HepG2 (cell line): ENCODE data around the gene IQCC. TPM values are rescaled to one million over a fixed set of nuclear protein-coding genes. Genes with fewer than 3 reads are reported as not detected.

Source experiments
- ATF1 ChIP-seq: IDR thresholded peaks from 2 replicates; pipeline ENCODE4 v1.6.1; 2016; ENCODE audit warnings: mild to moderate bottlenecking, control low read depth
- EP300 ChIP-seq, 3 experiments: sonication (generic) in 1 of 3; formaldehyde crosslinking in 1 of 3; IDR thresholded peaks; 2 replicates each; pipeline versions ENCODE4 v1.5.1 to v1.6.1; 2011 to 2020; ENCODE audit warnings: low read depth in 2 of 3, low read length in 2 of 3, borderline replicate concordance in 1 of 3, improper control_type of control experiment in 1 of 3, mild to moderate bottlenecking in 1 of 3, missing genetic modification reagents in 1 of 3, moderate library complexity in 1 of 3
- GATA4 ChIP-seq: sonication (generic); IDR thresholded peaks from 2 replicates; pipeline ENCODE4 v1.6.1; 2016; ENCODE audit warnings: antibody characterized with exemption, low read depth, borderline replicate concordance
- KAT2B ChIP-seq: fragments of 150-350 bp; IDR thresholded peaks from 2 replicates; pipeline ENCODE4 v1.6.1; 2014; ENCODE audit warnings: low read depth, low read length, borderline replicate concordance
- PAX8 ChIP-seq: sonication (generic); formaldehyde crosslinking; IDR thresholded peaks from 2 replicates; pipeline ENCODE4 v1.8.0; 2022; ENCODE audit warnings: mild to moderate bottlenecking, missing genetic modification reagents, borderline replicate concordance
- PBX3 ChIP-seq: sonication (generic); formaldehyde crosslinking; IDR thresholded peaks from 2 replicates; pipeline ENCODE4 v1.8.1; 2023; ENCODE audit warnings: missing genetic modification reagents, inconsistent platforms, borderline replicate concordance
- POLR2G ChIP-seq: fragments of 200-400 bp; formaldehyde crosslinking; IDR thresholded peaks from 2 replicates; pipeline ENCODE4 v1.6.1; 2018; ENCODE audit warnings: mild to moderate bottlenecking, low read depth, low read length, moderate library complexity
- RXRB ChIP-seq: IDR thresholded peaks from 2 replicates; pipeline ENCODE4 v1.6.1; 2016; ENCODE audit warnings: borderline replicate concordance, missing genetic modification reagents, missing compliant biosample characterization
- SIX1 ChIP-seq: sonication (generic); formaldehyde crosslinking; IDR thresholded peaks from 2 replicates; pipeline ENCODE4 v1.4.0; 2020; ENCODE audit warnings: missing genetic modification reagents, borderline replicate concordance
- WIZ ChIP-seq: sonication (generic); formaldehyde crosslinking; IDR thresholded peaks from 2 replicates; pipeline ENCODE4 v1.5.1; 2020; ENCODE audit warnings: mild to moderate bottlenecking, missing genetic modification reagents
- ZFP82 ChIP-seq: sonication (generic); formaldehyde crosslinking; IDR thresholded peaks from 2 replicates; pipeline ENCODE4 v1.5.1; 2020; ENCODE audit warnings: mild to moderate bottlenecking, missing genetic modification reagents, borderline replicate concordance
- ZNF543 ChIP-seq: sonication (generic); formaldehyde crosslinking; IDR thresholded peaks from 2 replicates; pipeline ENCODE4 v1.4.0; 2020; ENCODE audit warnings: mild to moderate bottlenecking, missing genetic modification reagents
- ZNF747 ChIP-seq: sonication (generic); formaldehyde crosslinking; IDR thresholded peaks from 2 replicates; pipeline ENCODE4 v1.8.1; 2023; ENCODE audit warnings: missing genetic modification reagents, mild to moderate bottlenecking, borderline replicate concordance
- ZZZ3 ChIP-seq: sonication (generic); formaldehyde crosslinking; IDR thresholded peaks from 2 replicates; pipeline ENCODE4 v1.4.0; 2020; ENCODE audit warnings: missing genetic modification reagents, mild to moderate bottlenecking, borderline replicate concordance
- polyA plus RNA-seq, 8 experiments: library from polyadenylated mRNA; depleted of rRNA in 3 of 8; stranded (reverse) in 7 of 8; unstranded in 1 of 8; fragments of >200 nt; fragmentation: Illumina TruSeq in 4 of 8; extraction: Trizol in 4 of 8; gene quantifications; 2 replicates each; pipeline versions ENCODE4 v1.2.1 to v1.2.3, GENCODE V29; 2011 to 2016; ENCODE audit warnings: low read depth in 4 of 8, missing spikeins in 1 of 8, mixed read lengths in 1 of 8; ENCODE audit not compliant: insufficient read depth in 1 of 8
- total RNA-seq, 5 experiments: library from RNA; depleted of rRNA; stranded (reverse); fragments of >200 nt; fragmentation: Illumina TruSeq; extraction: Trizol; gene quantifications; 2 replicates each; pipeline ENCODE4 v1.2.3, GENCODE V29; 2016; ENCODE audit warnings: low read depth in 1 of 5
- TF ChIP-seq, protein P1 (sequence below): sonication (generic); formaldehyde crosslinking; IDR thresholded peaks from 2 replicates; pipeline ENCODE4 v1.5.0; 2020; ENCODE audit warnings: missing genetic modification reagents
- TF ChIP-seq, protein P2 (sequence below): sonication (generic); formaldehyde crosslinking; IDR thresholded peaks from 2 replicates; pipeline ENCODE4 v1.8.1; 2023; ENCODE audit warnings: missing genetic modification reagents, mild to moderate bottlenecking, borderline replicate concordance
- TF ChIP-seq, protein P3 (sequence below): sonication (generic); formaldehyde crosslinking; IDR thresholded peaks from 2 replicates; pipeline ENCODE4 v1.4.0; 2020; ENCODE audit warnings: missing genetic modification reagents
- TF ChIP-seq, protein P4 (sequence below): sonication (generic); formaldehyde crosslinking; IDR thresholded peaks from 2 replicates; pipeline ENCODE4 v1.8.1; 2023; ENCODE audit warnings: mild to moderate bottlenecking, missing genetic modification reagents

IQCC gene
- total and polyA plus RNA-seq, 2 of the 13 experiments (the other 11 are each of a cell fraction or from before 2014, with no cell fraction given): 1.7 to 3.0 TPM

DNA sequence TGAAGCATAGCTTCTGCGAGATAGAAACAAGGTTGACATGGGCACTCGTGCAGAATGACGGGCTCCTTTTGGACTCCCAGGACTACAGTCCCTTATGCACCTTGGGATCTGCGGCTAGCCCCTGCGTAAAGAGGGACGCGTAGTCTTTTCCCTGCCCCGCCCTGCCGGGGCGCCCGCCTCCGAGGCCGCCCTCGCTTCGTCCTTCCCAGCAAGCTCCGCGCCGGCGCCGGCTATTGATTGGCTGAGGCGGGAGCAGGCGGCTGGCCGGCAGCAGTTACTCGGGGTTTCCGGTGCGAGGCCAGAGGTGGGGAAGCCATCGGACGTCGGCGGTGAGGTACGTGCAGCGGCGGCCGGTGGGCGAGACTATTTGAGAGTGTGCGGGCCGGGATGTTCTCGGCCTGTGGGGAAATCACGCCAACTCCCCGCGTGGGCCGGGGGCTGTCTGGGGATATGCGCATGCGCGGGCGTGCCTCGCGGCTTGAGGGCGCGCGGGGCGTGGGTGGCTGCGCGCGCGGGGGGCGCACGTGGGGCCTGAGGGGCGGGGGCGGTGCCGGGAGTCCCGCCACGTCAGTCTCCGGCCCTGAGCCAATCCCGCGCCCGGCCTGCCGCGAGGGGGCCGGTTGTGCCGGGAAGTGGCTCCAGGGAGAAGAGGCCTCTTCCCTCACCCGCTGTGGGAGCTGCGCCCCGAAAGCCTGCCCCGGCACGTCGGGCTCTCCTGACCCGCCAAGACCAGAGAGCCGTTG, 25.9 kb upstream of the IQCC start, which contains the start of gene TXLNA (continued):
- TF ChIP-seq ZFP82 (CRISPR knock-in tag) (0 out of 2 replicates have a peak, but pooled peaks have one; percentile 83), ZZZ3 (CRISPR knock-in tag) (0 out of 2 replicates have a peak, but pooled peaks have one; percentile 21), GATA4 (peak; percentile 16), ZNF747 (CRISPR knock-in tag) (peak; percentile 96), PBX3 (CRISPR knock-in tag) (no peak; the same call in 1 of the 2 replicates), PAX8 (peak; percentile 62; the same call in 1 of the 2 replicates), KAT2B (no peak), POLR2G (peak; percentile 95), SIX1 (CRISPR knock-in tag) (no peak; the same call in 1 of the 2 replicates), WIZ (CRISPR knock-in tag) (no peak), EP300 (IDR thresholded peaks at IDR 0.05; ENCODE audit: low read depth in 2 of 2, low read length in 2 of 2) (no peak), EP300 (CRISPR knock-in tag; IDR thresholded peaks at IDR 0.05; ENCODE audit: borderline replicate concordance) (peak; percentile 26; the same call in 1 of the 2 replicates), ATF1 (no peak), RXRB (CRISPR knock-in tag) (no peak; the same call in none of the 2 replicates), ZNF543 (peak; percentile 57; the same call in 1 of the 2 replicates)
- TF ChIP-seq, protein P1, sequence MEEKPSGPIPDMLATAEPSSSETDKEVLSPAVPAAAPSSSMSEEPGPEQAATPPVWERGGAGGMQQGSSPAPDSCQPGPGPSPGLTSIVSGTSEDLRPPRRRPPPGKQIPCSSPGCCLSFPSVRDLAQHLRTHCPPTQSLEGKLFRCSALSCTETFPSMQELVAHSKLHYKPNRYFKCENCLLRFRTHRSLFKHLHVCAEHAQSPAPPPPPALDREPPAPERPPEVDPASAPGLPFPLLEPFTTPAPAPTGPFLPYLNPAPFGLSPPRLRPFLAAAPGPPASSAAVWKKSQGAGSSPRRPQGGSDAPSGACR: no peak
- TF ChIP-seq, protein P2, sequence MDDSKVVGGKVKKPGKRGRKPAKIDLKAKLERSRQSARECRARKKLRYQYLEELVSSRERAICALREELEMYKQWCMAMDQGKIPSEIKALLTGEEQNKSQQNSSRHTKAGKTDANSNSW: no peak; the same call in 1 of the 2 replicates
- TF ChIP-seq, protein P3, sequence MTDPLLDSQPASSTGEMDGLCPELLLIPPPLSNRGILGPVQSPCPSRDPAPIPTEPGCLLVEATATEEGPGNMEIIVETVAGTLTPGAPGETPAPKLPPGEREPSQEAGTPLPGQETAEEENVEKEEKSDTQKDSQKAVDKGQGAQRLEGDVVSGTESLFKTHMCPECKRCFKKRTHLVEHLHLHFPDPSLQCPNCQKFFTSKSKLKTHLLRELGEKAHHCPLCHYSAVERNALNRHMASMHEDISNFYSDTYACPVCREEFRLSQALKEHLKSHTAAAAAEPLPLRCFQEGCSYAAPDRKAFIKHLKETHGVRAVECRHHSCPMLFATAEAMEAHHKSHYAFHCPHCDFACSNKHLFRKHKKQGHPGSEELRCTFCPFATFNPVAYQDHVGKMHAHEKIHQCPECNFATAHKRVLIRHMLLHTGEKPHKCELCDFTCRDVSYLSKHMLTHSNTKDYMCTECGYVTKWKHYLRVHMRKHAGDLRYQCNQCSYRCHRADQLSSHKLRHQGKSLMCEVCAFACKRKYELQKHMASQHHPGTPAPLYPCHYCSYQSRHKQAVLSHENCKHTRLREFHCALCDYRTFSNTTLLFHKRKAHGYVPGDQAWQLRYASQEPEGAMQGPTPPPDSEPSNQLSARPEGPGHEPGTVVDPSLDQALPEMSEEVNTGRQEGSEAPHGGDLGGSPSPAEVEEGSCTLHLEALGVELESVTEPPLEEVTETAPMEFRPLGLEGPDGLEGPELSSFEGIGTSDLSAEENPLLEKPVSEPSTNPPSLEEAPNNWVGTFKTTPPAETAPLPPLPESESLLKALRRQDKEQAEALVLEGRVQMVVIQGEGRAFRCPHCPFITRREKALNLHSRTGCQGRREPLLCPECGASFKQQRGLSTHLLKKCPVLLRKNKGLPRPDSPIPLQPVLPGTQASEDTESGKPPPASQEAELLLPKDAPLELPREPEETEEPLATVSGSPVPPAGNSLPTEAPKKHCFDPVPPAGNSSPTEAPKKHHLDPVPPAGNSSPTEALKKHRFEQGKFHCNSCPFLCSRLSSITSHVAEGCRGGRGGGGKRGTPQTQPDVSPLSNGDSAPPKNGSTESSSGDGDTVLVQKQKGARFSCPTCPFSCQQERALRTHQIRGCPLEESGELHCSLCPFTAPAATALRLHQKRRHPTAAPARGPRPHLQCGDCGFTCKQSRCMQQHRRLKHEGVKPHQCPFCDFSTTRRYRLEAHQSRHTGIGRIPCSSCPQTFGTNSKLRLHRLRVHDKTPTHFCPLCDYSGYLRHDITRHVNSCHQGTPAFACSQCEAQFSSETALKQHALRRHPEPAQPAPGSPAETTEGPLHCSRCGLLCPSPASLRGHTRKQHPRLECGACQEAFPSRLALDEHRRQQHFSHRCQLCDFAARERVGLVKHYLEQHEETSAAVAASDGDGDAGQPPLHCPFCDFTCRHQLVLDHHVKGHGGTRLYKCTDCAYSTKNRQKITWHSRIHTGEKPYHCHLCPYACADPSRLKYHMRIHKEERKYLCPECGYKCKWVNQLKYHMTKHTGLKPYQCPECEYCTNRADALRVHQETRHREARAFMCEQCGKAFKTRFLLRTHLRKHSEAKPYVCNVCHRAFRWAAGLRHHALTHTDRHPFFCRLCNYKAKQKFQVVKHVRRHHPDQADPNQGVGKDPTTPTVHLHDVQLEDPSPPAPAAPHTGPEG (CRISPR knock-in tag): peak; percentile 79; the same call in 1 of the 2 replicates
- TF ChIP-seq, protein P4, sequence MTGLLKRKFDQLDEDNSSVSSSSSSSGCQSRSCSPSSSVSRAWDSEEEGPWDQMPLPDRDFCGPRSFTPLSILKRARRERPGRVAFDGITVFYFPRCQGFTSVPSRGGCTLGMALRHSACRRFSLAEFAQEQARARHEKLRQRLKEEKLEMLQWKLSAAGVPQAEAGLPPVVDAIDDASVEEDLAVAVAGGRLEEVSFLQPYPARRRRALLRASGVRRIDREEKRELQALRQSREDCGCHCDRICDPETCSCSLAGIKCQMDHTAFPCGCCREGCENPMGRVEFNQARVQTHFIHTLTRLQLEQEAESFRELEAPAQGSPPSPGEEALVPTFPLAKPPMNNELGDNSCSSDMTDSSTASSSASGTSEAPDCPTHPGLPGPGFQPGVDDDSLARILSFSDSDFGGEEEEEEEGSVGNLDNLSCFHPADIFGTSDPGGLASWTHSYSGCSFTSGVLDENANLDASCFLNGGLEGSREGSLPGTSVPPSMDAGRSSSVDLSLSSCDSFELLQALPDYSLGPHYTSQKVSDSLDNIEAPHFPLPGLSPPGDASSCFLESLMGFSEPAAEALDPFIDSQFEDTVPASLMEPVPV: peak; percentile 94
